ENCODE data around the gene ARL5C.
A peak's percentile ranks its signal among the peaks of the same experiment; 100 is the strongest.

The ARL5C gene

GRCh38 chr17:39151943-39152818, 13.8 kb downstream of the ARL5C start:
- TF ChIP-seq CTCF (conservative IDR thresholded peaks at IDR 0.05) = no peak
- peak overlapping the region; percentile 80 for H3K27ac ChIP-seq

DNA sequence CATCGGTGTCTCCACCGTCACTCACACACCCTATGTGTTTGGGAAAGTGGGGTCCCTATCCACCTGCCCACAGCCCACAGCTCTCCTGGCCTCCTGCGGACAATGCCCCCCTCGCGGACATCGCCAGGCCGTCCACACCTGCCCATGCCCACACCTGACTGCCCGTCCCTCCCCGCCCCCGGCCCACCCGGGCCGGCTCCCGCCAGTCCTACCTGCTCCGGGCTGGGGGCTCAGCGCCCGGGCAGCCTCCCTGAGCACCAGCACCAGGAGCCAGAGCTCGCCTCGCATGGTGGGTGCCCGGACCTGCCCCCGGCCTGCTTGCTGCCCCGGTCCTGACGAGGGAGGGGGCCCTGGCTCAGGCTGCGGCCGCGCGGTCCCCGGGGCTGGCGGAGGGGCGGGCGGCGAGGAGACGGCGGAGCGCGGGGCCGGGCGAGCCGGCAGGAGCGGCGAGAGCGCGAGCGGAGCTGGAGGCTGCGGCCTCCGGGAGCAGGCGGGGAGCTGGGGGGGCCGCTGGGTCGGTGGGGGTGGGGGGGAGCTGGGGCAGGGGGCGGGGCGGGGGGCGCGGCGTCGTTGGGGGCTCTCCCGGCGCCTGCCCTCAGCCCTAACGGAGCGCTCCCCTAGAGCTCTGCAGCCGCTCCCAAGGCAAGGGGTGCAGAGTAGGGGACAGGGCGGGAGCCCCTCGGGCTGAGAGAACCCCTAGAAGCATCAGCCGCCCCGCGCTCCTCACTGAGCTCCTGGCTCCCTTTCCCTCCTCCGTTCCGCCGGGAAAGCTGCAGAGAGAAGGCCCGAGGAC, 14.6 kb downstream of the ARL5C start, which contains the start of gene PLXDC1:
Gene PLXDC1 (minus strand): TSS at position 488 of the 793 bp plus-strand sequence. CDS start 200 bp downstream, at position 288.
- no peak for TF ChIP-seq CTCF (conservative IDR thresholded peaks at IDR 0.05)
- peak within 1 kb of the TSS; percentile 80 for H3K27ac ChIP-seq

DNA sequence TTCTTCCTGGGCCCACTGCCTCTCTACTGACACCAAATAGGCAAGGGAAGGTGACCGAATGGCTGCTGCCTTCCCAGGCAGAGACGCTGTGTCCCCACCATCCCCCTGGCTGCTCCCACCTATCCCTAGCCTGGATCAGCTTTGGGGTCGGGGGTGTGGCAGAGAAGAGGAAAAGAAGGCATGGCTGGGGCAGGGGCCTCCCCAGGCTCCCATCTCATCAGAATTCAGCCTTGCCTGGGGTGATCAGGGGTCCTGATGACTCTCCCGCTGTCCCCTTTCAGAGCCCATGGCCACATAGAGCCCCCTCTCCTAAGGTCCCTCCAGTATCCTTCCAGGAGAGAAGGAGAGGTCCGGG, 15.2 kb downstream of the ARL5C start:
- no peak for TF ChIP-seq CTCF (conservative IDR thresholded peaks at IDR 0.05)
- H3K27ac ChIP-seq = no peak overlapping the region; the same call in 1 of the 2 replicates

GRCh38 chr17:39150104-39150634, 15.8 kb downstream of the ARL5C start:
- peak; percentile 16; the same call in 1 of the 2 replicates for TF ChIP-seq CTCF (conservative IDR thresholded peaks at IDR 0.05)

GRCh38 chr17:39147221-39148185, 18.5 kb downstream of the ARL5C start:
- TF ChIP-seq CTCF (conservative IDR thresholded peaks at IDR 0.05) = no peak
- H3K27ac ChIP-seq = no peak overlapping the region

More at GRCh38 chr17:39150104-39150634, 15.8 kb downstream of the ARL5C start:
- no peak overlapping the region for H3K27ac ChIP-seq

- TF ChIP-seq CTCF (conservative IDR thresholded peaks at IDR 0.05) = no peak
- no peak overlapping the region for H3K27ac ChIP-seq
These were observed 19.7 kb downstream of the ARL5C start for GRCh38 chr17:39146273-39146672.

Data from VCaP (cell line).